ENCODE results near the gene DISC1.
"Not testable (repeated sequence)": the region's sequence is repeated elsewhere in the genome, so short reads cannot be mapped to it uniquely, and the experiment has no call there.

The DISC1 gene

DNA sequence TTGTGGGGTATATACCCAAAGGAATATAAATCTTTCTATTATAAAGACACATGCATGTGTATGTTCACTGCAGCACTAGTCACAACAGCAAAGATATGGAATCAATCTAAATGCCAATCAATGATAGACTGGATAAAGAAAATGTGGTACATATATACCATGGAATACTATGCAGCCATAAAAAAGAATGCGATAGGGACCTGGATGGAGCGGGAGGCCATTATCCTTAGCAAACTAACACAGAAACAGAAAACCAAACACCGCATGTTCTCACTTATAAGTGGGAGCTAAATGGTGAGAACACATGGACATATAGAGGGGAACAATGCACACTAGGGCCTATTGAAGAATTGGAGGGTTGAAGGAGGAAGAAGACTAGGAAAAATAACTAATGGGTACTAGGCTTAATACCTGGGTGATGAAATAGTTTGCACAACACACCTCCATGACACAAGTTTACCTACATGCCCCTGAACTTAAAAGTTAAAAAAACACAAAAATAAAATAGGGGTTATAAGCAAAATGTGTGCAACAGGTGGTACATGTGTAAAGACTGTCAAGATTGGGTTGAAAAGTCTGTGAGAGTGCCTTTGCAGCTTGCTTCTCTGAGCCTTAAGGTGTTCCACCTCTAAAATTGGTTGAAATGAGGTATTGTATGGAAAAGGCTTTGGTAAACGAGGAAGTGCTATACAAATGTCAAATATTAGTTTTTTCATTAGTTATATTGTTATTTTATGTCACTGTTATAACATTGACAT lies 43.5 kb downstream of the DISC1 start:
- DNase-seq (ENCODE audit: low read depth), result not testable (repeated sequence)

DNA sequence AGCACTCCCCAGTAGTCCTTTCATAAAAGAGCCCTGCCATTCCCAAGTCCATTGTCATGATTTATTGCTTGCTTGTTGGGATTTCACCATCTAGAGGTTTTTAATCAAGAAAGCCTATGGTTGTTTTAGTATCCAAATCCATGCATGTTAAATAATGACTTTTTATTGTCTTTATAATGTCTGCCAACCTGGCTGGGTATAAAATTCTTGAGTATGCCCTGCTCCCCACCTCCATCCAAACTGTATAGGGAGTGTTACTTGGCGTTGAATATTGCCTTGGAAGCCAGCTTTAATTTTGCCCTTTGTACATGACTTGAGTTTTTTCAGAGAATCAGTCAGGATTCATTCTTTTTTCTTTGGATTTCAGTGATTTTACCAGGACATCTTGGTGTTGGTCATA lies 44.2 kb downstream of the DISC1 start:
- DNase-seq (ENCODE audit: low read depth), result no peak

DNA sequence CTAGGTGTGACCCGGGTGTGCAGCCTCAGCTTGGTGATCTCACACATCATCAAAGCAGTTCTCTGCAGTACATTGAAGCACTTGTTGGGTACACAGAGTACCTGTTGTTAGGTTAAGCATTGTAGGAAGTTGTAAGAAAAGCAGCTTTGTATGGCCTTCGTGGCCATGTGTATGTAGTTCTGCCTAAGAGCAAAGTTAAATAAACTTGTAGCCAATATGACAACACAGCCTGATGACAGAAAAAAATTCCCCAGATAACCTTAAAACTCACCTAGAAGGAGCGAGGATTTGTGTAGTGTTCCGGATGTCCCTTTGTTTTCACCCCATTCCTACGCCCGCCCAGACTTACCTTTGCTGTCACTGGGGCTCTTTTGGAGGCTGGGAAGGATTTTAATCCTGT lies 48.0 kb downstream of the DISC1 start:
- no peak for DNase-seq (ENCODE audit: low read depth)

DNA sequence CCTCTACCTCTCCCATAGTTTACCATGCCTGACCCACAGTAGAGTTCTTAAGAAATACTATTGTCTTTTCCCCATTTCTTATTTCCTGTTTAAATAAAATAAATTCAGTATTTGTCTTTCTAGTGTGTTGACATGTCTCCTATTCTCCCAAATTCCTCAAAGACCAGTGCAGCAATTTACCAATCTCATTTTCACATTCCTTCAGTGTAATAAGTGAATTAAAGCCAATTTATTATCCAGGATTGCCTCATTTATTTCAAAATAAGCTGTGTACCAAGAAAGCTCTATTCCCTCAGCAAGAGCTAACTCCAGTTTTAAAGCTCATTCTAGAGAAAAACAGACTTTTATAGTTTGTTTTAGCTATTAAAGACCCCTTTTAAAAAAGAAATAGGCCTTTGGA lies 49.9 kb downstream of the DISC1 start:
- no peak for DNase-seq (ENCODE audit: low read depth)

DNA sequence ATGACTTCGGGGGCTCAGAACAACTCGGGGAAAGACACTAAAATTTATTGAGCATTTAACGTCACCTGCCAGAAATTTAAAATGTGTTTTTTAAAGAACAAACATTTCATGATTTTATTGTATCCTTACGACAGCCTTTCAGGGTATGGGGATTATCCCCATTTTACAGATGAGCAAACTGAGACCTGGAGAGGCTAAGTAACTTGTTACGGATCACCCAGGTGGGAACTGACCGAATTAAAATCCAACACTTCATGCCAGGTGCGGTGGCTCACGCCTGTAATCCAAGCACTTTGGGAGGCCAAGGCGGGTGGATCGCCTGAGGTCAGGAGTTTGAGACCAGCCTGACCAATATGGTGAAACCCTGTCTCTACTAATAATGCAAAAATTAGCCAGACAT lies 50.9 kb downstream of the DISC1 start:
- DNase-seq (ENCODE audit: low read depth), result no peak

DNA sequence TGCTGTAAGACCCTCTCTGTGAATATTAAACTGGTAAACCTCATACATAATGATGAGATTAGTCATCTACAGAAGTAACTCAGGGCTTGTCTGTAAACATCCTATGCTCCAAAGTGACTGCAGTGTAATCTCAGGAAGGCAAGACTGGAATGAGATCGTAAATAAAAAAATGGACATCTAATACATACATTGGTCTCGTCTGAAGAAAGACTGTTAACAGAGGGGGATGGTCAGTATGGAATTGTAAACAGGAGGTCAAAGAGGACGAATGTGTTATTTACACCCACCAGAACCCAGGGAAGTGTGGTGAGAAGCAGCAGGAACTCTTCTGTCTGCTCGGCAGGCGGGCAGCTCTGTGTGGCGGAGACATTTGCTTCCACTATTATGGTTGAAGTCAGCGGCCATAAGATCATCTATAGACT lies 51.4 kb downstream of the DISC1 start:
- DNase-seq (ENCODE audit: low read depth), result no peak

DNA sequence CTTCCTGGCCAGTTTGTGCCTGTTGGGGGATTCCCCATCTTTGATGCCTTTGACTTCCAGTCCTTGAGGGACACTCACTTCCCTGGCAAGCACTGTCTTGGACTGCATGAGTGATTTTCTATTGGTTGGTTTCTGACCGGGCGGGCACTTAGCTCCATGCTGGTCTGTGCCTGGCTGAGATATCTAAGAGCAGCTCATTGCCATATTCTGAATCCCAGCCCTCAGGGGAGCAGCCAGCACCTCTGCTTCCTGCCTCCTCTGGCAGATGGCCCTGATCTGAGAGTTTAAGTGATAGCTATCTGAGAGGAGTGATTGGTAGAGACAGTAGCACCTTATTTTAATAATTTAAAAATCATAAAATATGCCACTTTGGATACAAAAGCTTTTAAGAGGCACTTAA lies 52.5 kb downstream of the DISC1 start:
- DNase-seq (ENCODE audit: low read depth), result no peak

DNA sequence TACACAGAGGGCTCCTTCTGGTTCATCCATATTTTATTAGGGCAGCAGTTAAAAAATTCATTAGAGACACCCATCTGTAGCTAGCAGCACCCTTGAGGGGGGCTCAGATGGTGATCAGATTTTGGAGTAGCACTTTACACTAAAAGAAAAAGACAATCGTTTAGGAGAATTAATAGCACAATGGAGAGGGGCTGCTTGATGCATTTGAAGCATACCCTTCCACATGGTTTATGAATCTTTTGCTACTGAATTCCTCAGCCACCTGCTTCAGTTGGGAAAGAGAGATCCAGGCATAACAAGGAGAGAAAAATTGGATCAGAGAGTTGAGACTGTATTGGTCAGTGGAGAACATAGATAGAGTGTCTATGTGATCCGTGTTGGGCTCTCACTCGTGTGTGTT lies 54.4 kb downstream of the DISC1 start:
- DNase-seq (ENCODE audit: low read depth), result no peak

DNA sequence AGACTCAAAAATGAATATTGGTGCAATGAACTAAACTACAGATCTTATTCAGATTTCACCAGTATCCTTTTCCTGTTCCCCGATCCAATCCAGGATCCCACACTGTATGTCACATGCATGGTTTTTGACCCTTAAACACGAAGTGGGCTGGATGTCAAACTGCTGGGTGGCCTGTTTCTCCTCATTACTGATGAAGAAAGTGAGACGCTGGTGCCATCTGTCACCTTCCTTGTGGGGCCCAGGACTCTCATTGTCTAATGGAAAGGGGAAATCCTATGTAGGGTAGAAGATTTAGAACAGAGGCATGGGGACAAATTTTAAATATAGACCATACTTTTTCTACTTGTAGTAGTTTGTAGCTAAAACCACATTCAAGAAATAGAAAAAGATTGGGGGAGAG lies 56.2 kb downstream of the DISC1 start:
- DNase-seq (ENCODE audit: low read depth), result no peak

DNA sequence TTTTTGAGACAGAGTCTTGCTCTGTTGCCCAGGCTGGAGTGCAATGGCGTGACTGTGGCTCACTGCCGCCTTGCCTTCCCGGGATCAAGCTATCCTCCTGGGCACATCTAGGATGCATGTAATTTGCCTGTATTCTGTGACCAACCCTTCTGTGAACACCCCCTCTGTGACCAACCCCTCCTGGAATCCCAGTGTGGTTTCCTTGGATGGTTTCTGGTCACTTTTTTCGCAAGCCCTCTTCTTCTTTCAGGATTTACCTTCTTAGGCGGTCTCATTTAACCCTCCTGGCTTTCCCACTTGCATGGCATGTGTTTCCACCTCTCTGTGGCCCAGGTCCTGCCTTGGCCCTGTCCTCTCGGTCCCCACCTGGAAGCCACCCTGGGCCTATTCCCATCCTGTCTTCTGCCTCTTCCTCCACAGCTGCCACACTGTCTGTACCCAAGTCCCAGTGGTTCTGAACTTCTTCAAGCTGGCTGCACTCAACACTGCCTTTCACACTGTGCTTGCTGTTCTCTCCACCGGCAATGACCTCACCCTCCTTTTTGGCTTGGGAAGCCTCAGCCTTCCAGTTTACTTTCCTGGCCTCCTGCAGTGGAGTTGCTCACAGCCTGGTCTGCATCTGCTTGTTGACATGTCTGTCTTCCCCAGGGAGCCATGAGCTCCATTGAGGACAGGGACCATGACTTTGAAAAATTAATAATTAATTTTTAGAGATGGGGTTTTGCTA lies 57.0 kb downstream of the DISC1 start:
- no peak for DNase-seq (ENCODE audit: low read depth)

DNA sequence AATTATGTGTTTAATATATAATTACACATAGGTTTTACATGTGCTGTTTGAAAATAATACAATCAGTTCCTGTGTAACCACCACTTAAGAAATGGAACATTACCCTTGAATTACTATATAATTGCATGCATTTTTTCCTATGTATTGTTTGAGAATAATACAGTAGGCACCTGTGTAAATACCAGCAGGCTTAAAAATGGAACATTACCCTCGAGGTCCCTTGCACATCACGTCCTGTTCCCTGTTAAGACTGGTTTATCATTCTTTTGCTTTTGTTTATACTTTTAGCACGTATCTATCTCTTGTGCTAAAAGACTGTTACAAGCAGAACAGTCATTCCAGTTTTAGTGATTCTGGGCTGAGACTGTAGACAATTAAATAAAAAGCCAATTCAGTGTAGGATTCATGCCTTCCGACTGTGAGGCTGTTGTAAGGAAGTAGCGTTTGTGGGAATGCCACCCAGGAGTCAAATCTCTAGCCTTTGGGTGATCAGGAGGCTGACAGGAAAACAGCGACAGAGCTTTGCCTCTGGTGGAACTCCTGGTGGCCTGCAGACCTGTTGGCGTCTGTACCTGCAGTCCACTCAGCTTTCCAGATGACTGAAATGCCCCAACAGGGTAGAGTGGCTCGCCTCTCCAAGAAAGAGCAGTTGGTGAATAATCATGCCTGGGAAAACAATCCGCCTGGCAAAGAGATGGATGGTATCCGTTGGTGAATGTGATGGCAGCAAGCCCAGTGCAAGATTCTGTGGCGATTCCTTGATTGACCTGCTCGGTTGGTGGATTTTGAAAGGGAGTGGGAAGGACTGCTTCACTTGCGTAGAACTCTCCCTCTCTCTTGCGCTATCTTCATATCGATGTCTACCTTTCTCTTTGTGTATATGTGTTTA lies 58.0 kb downstream of the DISC1 start:
- no peak for DNase-seq (ENCODE audit: low read depth)

DNA sequence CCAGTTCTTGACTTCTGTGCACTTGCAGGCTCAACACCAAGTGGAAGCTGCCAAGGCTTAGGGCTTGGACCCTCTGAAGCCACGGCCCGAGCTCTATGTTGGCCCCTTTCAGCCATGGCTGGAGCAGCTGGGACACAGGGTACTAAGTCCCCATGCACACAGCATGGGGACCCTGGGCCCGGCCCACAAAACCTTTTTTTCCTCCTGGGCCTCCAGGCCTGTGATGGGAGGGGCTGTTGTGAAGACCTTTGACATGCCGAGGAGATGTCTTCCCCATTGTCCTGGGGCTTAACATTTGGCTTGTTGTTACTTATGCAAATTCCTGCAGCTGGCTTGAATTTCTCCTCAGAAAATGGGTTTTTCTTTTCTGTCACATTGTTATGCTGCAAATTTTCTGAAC lies 59.8 kb downstream of the DISC1 start:
- DNase-seq (ENCODE audit: low read depth), result no peak

DNA sequence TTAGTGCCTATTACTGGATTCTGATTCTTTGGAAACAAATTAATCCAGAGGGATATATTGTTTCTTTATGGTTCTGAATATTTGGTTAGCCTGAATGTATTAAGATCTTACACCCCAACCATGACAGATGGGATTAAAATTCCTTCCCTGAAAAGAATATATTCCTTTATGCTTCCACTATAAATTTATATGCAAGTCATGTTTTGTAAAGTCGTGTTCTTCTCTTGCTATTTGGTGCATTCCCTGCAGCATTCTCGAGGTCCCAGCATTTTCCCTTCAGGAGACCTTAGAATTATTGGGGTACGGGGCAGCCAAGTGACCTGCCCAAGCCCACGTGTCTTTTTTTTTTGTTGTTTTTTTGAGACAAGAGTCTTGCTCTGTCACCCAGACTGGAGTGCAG lies 62.4 kb downstream of the DISC1 start:
- DNase-seq (ENCODE audit: low read depth), result no peak

DNA sequence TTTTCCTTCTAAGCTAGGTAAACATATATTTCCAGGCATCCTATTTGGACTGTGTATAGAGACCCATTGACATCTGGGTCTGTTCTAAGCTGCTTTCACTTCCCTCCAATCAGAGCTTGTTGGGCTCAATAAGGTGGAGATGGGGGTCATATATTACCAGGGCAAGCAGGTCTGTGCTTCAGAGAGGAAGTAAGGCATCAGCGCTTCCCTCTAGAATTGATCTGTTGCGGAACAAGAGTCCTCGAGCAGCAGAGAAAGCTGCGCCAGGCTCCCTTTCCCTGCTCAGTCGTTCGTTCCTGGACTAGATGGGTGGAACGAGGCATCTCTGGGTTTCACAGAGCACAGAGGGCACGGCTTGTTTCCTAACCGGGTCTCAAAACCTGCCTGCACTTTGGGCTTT lies 63.5 kb downstream of the DISC1 start:
- DNase-seq (ENCODE audit: low read depth), result no peak

DNA sequence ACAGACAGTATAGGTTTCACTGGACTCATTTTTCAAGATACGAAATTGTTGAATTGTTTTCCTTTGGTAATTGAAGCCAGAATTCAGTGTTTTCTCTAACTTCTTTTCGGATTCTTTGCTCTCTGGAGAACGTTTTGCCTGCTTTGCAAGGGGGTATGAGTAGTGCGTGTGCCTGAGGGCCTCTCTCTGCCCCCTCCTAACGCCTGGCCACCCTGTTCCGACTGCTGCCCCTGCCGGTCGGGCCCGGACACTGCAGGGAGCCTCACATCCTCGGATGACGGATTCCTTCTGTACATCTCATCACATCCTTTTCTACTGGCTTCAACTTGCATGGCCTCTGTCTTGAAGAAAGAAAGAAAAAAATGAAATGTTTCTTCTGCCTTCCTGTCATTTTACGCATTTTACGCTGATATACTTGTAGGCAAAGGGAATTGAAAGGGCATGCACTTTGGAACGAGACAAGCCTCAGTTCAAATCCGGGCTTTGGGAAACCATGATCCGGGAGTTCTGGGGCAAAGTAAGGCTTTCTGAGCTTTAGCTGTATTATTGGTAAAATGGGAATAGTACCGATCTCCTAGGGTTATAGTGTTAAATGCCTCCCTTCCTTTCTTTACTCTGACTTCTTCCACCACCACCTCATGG lies 65.1 kb downstream of the DISC1 start:
- no peak for DNase-seq (ENCODE audit: low read depth)

DNA sequence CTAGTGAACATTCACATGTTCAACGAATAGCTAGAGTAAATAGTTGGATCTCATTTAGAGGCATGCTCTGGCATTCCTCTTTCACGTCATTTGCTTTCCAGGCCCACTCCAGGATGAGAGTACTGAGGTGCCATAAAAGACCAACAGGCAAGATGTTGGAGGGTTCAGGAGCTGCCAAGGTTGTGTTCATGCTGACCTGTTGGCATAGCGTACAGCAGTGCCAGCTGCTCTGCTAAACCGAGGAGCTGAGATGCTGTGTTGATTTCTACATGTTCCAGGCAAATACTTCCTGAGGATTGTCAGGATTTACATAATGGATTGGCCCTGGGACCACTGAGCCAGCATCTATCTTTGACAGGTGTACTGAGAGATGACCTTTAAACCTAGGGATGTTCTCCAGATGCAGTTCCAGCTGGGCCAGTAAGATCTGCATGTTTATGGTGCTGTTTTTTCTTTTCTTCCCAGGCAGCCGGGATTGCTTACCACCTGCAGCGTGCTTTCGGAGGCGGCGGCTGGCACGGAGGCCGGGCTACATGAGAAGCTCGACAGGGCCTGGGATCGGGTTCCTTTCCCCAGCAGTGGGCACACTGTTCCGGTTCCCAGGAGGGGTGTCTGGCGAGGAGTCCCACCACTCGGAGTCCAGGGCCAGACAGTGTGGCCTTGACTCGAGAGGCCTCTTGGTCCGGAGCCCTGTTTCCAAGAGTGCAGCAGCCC lies 66.9 kb downstream of the DISC1 start:
- DNase-seq (ENCODE audit: low read depth), result no peak

DNA sequence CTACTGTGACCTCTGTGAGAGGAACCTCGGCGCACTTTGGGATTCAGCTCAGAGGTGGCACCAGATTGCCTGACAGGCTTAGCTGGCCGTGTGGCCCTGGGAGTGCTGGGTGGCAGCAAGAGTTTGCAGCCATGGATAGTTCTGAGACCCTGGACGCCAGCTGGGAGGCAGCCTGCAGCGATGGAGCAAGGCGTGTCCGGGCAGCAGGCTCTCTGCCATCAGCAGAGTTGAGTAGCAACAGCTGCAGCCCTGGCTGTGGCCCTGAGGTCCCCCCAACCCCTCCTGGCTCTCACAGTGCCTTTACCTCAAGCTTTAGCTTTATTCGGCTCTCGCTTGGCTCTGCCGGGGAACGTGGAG lies 67.5 kb downstream of the DISC1 start:
- DNase-seq (ENCODE audit: low read depth), result no peak

DNA sequence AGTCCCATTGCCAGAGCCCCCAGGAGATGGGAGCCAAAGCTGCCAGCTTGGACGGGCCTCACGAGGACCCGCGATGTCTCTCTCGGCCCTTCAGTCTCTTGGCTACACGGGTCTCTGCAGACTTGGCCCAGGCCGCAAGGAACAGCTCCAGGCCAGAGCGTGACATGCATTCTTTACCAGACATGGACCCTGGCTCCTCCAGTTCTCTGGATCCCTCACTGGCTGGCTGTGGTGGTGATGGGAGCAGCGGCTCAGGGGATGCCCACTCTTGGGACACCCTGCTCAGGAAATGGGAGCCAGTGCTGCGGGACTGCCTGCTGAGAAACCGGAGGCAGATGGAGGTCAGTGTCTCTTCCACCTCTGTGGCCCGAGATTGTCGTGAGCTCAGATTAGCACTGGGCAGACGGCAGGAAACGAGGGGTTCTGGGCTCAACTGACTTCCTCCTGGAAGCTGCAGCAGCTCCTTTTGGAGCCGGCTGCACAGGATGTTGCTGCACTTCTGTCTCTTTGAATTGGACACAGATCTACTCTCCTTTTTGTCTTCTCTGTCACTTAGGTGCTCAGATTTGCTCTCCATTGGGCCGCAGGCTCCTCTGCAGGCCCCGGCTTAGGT lies 68.0 kb downstream of the DISC1 start:
- no peak for DNase-seq (ENCODE audit: low read depth)

DNA sequence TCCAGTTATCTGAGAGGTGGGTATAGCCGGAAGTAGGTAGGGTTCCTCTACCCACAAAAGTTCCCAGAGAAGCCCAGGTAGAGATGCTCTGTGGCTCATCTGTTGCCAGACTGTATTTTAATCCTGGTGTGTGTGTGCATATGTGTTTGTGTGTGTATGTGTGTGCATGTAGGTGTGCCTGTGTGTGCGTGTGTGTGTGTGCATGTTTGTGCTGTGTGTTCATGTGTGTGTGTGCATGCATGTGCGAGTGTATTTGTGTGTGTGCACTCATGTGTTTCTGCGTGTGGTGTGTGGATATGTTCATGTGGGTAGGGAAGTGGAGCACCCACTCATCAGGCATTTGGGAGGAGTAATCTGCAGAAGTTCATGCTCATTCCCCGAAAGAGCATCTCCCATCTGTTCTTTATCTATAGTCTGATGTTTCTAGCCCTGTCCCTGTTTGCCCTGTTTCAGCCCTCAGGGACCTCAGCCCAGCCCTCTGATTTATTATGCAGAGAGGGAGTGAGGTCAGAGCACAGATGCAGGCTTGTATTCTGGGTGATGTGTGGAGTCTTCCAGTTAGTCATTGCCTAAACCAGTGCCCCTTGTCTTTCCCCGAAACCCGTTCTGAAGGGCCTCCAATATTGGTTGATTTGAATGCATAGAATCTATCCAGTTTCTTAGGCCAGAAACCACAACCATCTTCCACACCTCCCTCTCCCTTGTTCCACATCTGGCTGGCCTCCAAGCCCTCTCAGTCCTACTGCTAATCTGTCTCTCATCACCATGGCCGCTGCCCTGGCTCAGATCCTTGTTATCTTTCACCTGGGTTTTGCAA lies 69.1 kb downstream of the DISC1 start:
- no peak for DNase-seq (ENCODE audit: low read depth)

DNA sequence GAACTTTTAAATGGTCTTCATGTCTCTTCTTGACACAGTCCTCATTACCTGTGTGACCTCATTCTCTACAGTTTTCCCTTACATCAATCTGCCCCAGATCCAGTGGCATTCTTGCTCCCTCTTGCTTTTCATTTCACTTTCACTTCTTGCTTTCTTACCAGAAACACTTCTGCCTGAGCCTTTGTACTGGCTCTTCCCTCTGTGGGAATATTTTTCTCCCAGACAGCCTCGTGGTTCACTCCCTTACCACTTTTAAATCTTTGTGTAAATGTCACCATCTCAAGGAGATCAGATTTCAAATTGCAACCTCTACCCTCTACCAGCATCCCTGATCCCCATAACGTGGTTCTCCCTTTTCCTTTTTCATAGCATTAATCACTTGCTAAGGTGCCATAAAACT lies 73.2 kb downstream of the DISC1 start:
- no peak for DNase-seq (ENCODE audit: low read depth)
